Activated T-cell treated with anti-CD3 and anti-CD28 coated beads, Interleukin-2, amount 50 U/mL, for 48 hours (primary cell): ENCODE measurements around the gene FOXG1.

Experiments used
- DNase-seq, 2 experiments: peaks; one replicate each; pipeline ENCODE4 v3.0.0-alpha.2; 2020

The FOXG1 gene

GRCh38 chr14:28777471-28778137 is 11.0 kb downstream of the FOXG1 start:
- no peak for DNase-seq

DNA sequence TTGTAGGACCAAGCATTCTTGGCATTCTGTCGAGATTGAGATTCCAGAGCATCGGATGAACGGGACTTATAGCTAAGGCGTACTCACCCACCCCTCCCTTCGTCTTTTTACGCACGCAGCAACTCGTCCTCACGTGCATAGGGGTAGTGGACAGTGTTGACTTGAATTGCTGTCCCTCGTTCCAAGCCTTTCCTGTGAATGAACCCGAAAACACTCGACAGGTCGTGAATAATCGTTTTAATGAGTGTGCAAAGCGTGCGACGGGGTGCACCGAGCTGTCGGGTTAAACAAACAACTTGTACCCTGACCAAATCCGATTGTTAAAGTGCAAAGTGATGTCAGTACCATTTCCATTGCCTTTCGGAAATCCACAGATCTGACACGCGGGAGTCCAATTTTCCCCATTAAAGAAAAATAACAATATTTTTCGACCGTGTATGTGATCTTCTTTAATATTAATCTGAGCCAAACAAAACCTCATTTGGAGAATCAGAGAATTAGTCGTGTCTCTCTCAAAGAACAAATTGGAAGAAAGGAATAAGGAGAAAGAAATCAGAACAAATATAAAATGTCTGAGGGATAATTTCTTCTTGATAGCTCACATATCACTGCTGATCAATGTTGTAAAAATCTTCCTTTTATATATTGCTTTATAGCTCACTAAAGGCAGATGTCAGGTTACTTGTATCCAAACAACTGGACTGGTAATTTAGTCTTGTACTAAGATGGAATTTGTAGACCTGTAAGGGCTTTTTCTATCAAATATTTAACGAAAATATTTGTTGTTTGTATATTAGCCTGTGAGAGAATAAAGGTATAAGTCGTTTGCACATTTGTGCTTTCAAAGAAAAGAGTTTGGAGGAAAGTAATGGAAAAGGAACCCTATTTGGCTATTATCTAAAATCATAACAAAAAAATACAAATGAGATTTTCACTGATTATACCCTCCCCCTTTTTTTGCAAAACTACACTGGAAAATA is 11.8 kb downstream of the FOXG1 start:
- no peak for DNase-seq

DNA sequence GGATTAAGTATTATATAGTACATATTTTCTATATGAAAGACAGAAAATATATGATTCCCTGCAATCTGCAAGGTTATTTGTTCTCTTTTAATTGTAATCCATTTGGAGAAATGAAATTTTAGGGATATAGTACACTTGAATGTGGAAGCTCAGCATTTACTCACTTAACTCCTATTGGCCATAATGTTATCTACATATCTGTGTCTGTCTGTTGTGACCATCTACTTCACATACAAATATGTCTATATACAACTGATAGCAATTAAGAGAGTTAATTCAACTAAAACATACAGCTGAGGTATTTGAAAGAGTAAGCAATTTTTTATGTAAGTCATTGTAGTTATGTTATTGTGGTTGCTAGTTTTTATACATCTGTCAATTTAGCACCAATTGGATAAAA is 12.9 kb downstream of the FOXG1 start:
- no peak for DNase-seq

DNA sequence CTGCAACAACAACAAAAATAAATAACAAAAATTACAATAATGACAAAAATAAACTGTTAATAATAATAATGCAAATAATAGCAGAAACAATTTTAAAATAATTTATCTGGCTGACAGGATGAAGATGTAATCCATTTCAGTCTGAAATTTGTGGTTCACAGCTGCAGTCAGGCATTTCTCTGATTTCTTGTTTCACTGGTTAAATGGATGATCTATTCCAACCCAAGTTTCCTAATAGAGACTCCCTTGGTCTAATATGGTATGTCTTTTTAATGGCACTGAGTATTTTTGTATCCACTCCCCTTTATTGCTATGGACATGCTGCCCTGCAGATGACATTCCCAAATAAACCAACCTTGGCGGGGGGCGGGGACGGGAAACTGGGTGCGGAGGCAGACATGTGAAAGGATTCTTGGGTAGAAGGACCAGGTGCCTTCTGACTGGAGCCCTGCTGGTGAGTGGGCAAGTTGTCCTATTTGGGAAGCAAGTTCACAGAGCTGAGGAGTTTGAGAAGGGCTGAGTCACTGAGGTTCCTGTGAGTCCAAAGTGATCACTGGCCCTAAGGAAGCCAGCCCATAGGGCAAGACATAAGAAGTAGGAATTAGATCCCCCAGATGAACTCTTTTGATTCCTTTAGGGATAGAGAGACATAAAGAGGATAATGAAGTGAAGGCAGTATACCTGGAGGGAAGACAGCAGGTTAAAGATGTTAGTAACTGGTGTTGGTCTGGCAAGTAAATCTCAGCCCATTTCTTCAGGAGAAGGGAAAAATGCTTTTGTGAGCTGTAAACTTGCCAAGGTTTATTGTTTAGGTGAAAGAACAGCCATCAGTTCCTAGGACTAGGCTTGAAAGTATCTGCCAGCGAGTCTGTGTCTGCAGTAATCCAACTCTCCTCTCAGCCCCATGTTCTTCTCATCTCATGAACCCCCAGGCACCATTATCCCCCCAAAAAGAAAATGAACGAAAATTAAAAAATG is 14.5 kb downstream of the FOXG1 start:
- no peak for DNase-seq

GRCh38 chr14:28782301-28782700 is 15.7 kb downstream of the FOXG1 start:
- DNase-seq: no peak

GRCh38 chr14:28783664-28784063 is 17.1 kb downstream of the FOXG1 start:
- DNase-seq: no peak

DNA sequence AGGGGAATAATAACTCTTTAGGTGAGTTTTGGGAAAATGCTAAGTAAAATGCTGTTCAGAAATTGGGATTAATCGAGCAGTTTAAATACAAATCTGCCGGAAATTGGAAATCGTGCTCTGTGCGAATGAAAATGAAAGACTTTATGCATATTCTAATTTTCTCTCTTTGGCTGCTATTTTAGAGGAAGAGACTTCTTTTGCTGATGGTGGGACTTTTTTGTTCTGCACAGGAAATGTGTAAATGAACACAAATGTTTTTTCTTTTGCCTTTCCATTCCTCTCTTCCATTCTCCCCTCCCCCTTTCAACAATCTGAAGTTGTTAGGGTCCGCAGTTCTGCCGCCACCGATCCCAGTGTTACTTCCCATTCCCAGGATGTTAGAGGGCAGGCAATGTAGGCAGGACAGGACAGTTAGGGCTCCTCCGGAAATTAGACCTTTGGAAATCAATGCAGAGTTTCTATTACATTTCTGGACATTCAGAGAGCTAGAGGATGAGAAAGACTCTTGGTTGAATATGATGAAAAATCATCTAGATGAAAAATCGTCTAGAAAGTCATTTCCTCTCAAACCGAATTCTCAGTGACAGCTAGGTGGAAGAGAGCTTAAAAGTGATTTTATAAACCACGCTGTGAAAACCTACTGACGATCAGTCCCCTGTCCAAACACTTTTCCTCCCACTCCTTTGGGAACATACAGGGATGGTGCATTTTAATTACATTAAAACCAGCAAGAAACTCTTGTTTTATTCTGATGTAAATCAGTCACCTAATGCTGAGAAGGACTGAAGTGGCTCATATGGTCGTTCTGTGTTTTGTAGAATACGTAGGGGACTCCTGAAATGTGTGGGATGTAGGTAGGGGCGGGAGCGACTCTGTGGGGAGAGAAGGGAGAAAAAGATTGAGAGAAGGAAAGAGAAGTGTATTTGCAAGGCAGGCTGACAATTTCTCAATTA is 17.8 kb downstream of the FOXG1 start:
- no peak for DNase-seq

- no peak for DNase-seq
Observed at GRCh38 chr14:28785096-28785952, 18.7 kb downstream of the FOXG1 start.

- DNase-seq: no peak
Observed at GRCh38 chr14:28807518-28807917, 40.9 kb downstream of the FOXG1 start.

GRCh38 chr14:28813810-28814209 is 47.2 kb downstream of the FOXG1 start:
- DNase-seq: no peak
